Naive thymus-derived CD4-positive, alpha-beta T cell (primary cell): Measurements from ENCODE around the gene STIM1. TPM values are rescaled to one million over a fixed set of nuclear protein-coding genes. Genes with fewer than 3 reads are reported as not detected.
A peak's percentile ranks its signal among the peaks of the same experiment; 100 is the strongest.

ENCODE experiments used
- ATAC-seq: fragments of 150-1000 bp; cut with Tn5 transposase; 2 replicates; pipeline ENCODE4 v1.10.0; 2021; ENCODE audit warnings: mild to moderate bottlenecking, moderate library complexity
- CTCF ChIA-PET: fragments of 350-600 bp; sonication (Branson Sonifier 250); formaldehyde crosslinking; loops from one replicate; lab custom pipeline; 2021; ENCODE audit warnings: antibody characterized with exemption; lab: Charles Lee
- POLR2A ChIA-PET: fragments of 350-600 bp; sonication (Branson Sonifier 250); formaldehyde crosslinking; loops from one replicate; lab custom pipeline; 2021; ENCODE audit warnings: antibody characterized with exemption, inconsistent platforms; lab: Charles Lee
- DNase-seq, 9 donors: peaks; one replicate each; pipeline versions ENCODE4 v3.0.0 to v3.0.0-alpha.2; 2020 to 2022; ENCODE audit warnings: mixed read lengths in 1 of 9
- H3K27ac ChIP-seq: one replicate; pipeline ENCODE4 v1.7.0; 2013; ENCODE audit warnings: mild to moderate bottlenecking, low read depth, low read length, moderate library complexity
- H3K27me3 ChIP-seq, 2 donors: one replicate each; pipeline ENCODE4 v1.7.0; 2013; ENCODE audit warnings: low read length in 2 of 2, mild to moderate bottlenecking in 2 of 2, moderate library complexity in 2 of 2; ENCODE audit not compliant: control insufficient read depth in 2 of 2, insufficient read depth in 2 of 2
- H3K36me3 ChIP-seq, 3 experiments: 1 replicate in 2 of 3; 2 replicates in 1 of 3; pipeline ENCODE4 v1.7.0; 2013; ENCODE audit warnings: low read length in 3 of 3, mild to moderate bottlenecking in 3 of 3, moderate library complexity in 1 of 3; ENCODE audit not compliant: insufficient read depth in 3 of 3, control insufficient read depth in 2 of 3
- H3K4me1 ChIP-seq, 2 donors: one replicate each; pipeline ENCODE4 v1.7.0; 2013; ENCODE audit warnings: low read length in 2 of 2, mild to moderate bottlenecking in 2 of 2, moderate library complexity in 1 of 2; ENCODE audit not compliant: control insufficient read depth in 2 of 2, insufficient read depth in 2 of 2
- H3K4me3 ChIP-seq: 2 replicates; pipeline ENCODE4 v1.7.0; 2013; ENCODE audit warnings: mild to moderate bottlenecking, low read length
- H3K9me3 ChIP-seq, 3 experiments: 1 replicate in 2 of 3; 2 replicates in 1 of 3; pipeline ENCODE4 v1.7.0; 2013; ENCODE audit warnings: low read length in 3 of 3; ENCODE audit not compliant: control insufficient read depth in 2 of 3
- H3K27ac Mint-ChIP-seq, 9 donors: one replicate each; pipeline ENCODE4 v1.8.0; 2020 to 2022; ENCODE audit warnings: mixed read lengths in 9 of 9, mild to moderate bottlenecking in 8 of 9, moderate library complexity in 5 of 9, inconsistent platforms in 2 of 9
- H3K27me3 Mint-ChIP-seq, 5 donors: one replicate each; pipeline ENCODE4 v1.8.0; 2021 to 2022; ENCODE audit warnings: mixed read lengths in 5 of 5, mild to moderate bottlenecking in 1 of 5
- H3K36me3 Mint-ChIP-seq, 5 donors: one replicate each; pipeline ENCODE4 v1.8.0; 2020 to 2022; ENCODE audit warnings: mixed read lengths in 5 of 5, mild to moderate bottlenecking in 3 of 5, inconsistent platforms in 1 of 5
- H3K4me1 Mint-ChIP-seq, 7 donors: one replicate each; pipeline ENCODE4 v1.8.0; 2020 to 2022; ENCODE audit warnings: mixed read lengths in 7 of 7, mild to moderate bottlenecking in 3 of 7, inconsistent platforms in 1 of 7
- H3K4me3 Mint-ChIP-seq, 10 donors: one replicate each; pipeline ENCODE4 v1.8.0; 2020 to 2022; ENCODE audit warnings: mild to moderate bottlenecking in 10 of 10, mixed read lengths in 10 of 10, moderate library complexity in 6 of 10, inconsistent platforms in 2 of 10
- H3K9me3 Mint-ChIP-seq, 11 donors: one replicate each; pipeline ENCODE4 v1.8.0; 2020 to 2022; ENCODE audit warnings: mixed read lengths in 11 of 11, mild to moderate bottlenecking in 4 of 11, inconsistent platforms in 1 of 11, moderate library complexity in 1 of 11
- intact Hi-C, 2 donors: fragments of 100-400 bp; cut with micrococcal nuclease; formaldehyde crosslinking; loops; one replicate each; pipeline ENCODE4 v1.15.1; 2023
- polyA plus RNA-seq, 2 donors: library from polyadenylated mRNA; unstranded; fragments of 300-500 nt; fragmentation: Illumina TruSeq; gene quantifications; one replicate each; pipeline ENCODE4 v1.2.3, GENCODE V29; 2021
- total RNA-seq, 6 experiments: library from RNA in 5 of 6; stranded (reverse) in 5 of 6; gene quantifications; 1 replicate in 5 of 6; 2 replicates in 1 of 6; pipeline ENCODE4 v1.2.3 and lab custom pipeline; 2021 to 2026

STIM1 gene
- total and polyA plus RNA-seq, 7 experiments from 2014 or later, result 38.4 to 117 (median 99.0) TPM

DNA sequence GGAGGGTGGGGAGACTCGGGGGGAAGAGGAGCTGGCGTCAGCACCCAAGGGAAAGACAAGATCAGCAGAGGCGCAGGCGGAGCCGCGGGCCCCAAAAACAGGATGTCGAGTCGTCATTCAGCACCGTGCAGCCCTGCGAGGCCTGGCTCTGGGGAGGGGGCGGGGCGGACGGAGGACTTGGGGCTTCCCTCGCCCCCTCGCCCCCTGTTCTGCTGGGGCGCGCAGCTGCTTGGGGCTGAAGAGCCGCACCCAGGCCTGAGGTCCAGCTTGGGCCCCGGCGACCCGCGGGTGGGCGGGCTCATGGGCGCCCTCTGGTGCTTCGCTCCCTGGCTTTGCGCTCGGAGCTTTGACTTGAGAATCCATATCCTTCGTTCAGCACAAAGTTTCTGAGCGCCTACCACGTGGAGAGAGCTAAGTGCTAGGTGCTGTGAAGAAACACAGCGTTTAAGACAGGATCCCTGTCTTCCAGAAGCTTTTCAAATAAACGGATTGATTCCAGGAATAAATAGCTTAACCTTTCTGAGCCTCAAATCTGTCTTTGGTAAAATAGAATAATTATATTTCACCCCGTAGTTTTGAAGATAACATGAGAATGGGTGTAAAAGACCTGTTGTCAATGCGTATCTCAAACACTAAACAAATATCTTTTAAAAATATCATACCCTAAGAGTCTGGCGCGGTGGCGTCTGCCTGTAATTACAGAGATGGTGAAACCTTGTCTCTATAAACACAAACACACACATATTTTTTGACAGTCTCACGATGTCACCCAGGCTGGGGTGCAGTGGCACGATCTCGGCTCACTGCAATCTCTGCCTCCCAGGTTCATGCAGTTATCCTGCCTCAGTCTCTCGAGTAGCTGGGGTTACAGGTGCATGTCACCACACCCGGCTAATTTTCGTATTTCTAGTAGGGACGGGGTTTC, 13.8 kb upstream of the STIM1 start:
- CTCF ChIA-PET, result interaction anchor here (0.7 to 12.5 kb wide), 22 partner anchors 9 to 250 kb away, joined by 3 to 213 read pairs (median 4); partner anchors contain the start of gene STIM1
- Histone ChIP-seq H3K36me3 (peaks cover 0 to 4% (median 0%) of the 10 kb centered on the region in 3 experiments), H3K9me3 (no peaks in the 10 kb centered on the region), H3K27ac (peak overlapping the region; percentile 95), H3K27me3 (no peaks in the 10 kb centered on the region), H3K4me1 (peaks cover 30 to 34% of the 10 kb centered on the region in 2 donors), H3K4me3 (peak overlapping the region; percentile 51)
- H3K27ac Mint-ChIP-seq, result peak overlapping the region; percentile 87 to 99 (median 97)
- peaks cover 0 to 7% (median 0%) of the 10 kb centered on the region in 11 donors for H3K9me3 Mint-ChIP-seq
- DNase-seq, result peak; percentile 82 to 98 (median 95)
- H3K27me3 Mint-ChIP-seq, result no peaks in the 10 kb centered on the region
- peaks cover 19 to 64% (median 54%) of the 10 kb centered on the region in 7 donors for H3K4me1 Mint-ChIP-seq
- peak; percentile 84 for ATAC-seq
- H3K36me3 Mint-ChIP-seq, result peaks cover 3 to 22% (median 4%) of the 10 kb centered on the region in 5 donors
- intact Hi-C loops, result loop anchor here (1.0 kb wide), 7 partner anchors 8 to 253 kb away; partner anchors contain the start of genes NUP98 (in 2 of the 2), PGAP2 (in 2 of the 2) and RRM1 (in 2 of the 2)
- H3K4me3 Mint-ChIP-seq, result peak overlapping the region; percentile 76 to 99 (median 91)
- POLR2A ChIA-PET, result interaction anchor here (0.7 to 17.9 kb wide), 26 partner anchors 8 to 231 kb away, joined by 3 to 399 read pairs (median 5); partner anchors contain the start of genes NUP98, PGAP2 and STIM1

DNA sequence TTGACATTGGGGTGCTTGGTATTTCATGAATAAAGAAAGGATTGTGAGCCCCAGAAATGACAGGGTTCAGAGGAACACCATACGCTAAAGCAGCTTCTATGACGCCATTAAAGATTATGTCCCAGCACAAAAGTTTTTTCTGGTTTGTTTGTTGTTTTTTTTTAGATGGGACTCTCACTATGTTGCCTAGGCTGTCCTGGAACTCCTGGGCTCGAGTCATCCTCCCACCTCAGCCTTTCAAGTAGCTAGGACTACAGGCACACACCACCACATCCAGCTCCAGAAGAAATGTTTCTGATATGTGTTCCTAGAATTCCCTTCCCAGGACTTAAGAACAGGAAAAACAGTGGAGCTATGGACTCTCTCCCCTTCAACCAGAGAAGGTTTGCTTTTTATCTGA, 12.1 kb upstream of the STIM1 start:
- H3K9me3 ChIP-seq, result no peaks in the 10 kb centered on the region
- ChIA-PET POLR2A (interaction anchor here (0.8 to 17.9 kb wide), 6 partner anchors 8 to 854 kb away, joined by 3 to 399 read pairs (median 4); partner anchors contain the start of genes PGAP2 and STIM1), CTCF (interaction anchor here (1.3 to 12.5 kb wide), 3 partner anchors 8 to 227 kb away, joined by 3 to 213 read pairs (median 164); partner anchors contain the start of gene STIM1)
- no peak for ATAC-seq
- intact Hi-C loops, result no loop called here
- H3K27me3 ChIP-seq, result no peaks in the 10 kb centered on the region
- peaks cover 0 to 15% (median 4%) of the 10 kb centered on the region in 5 donors for H3K36me3 Mint-ChIP-seq
- H3K27ac Mint-ChIP-seq, result peak overlapping the region; percentile 56 to 95 (median 85)
- peak overlapping the region; percentile 95 for H3K27ac ChIP-seq
- peaks cover 8 to 48% (median 39%) of the 10 kb centered on the region in 7 donors for H3K4me1 Mint-ChIP-seq
- no peaks in the 10 kb centered on the region for H3K27me3 Mint-ChIP-seq
- no peak for DNase-seq
- H3K4me3 Mint-ChIP-seq, result peak overlapping the region in 2 of 10 donors; percentile 9 to 12
- H3K4me3 ChIP-seq, result no peak overlapping the region
- peaks cover 15 to 20% of the 10 kb centered on the region in 2 donors for H3K4me1 ChIP-seq
- peaks cover 0 to 7% (median 0%) of the 10 kb centered on the region in 11 donors for H3K9me3 Mint-ChIP-seq
- H3K36me3 ChIP-seq, result peaks cover 0 to 4% (median 0%) of the 10 kb centered on the region in 3 experiments

DNA sequence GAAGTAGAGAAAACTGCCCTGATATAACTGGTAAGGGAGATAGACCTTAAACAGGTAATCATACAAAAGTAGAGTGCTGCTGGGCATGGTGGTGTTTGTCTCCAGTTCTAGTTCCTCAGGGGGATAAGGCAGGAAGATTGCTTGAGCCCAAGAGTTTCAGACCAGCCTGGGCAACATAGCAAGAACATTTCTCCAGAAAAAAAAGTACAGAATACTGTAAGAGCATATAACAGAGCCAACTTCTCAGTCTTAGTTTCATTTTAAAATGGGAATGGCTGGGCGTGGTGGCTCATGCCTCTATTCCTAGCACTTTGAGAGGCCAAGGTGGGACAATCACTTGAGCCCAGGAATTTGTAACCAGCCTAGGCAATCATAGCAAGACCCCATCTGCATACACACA, 10.2 kb upstream of the STIM1 start:
- H3K27me3 ChIP-seq, result no peaks in the 10 kb centered on the region
- H3K27ac ChIP-seq, result no peak overlapping the region
- intact Hi-C loops, result no loop called here
- H3K4me3 Mint-ChIP-seq, result peak overlapping the region in 1 of 10 donors; percentile 22
- H3K9me3 Mint-ChIP-seq, result peaks cover 0 to 2% (median 0%) of the 10 kb centered on the region in 11 donors
- H3K27ac Mint-ChIP-seq, result peak overlapping the region in 6 of 9 donors; percentile 10 to 80 (median 60)
- ATAC-seq, result no peak
- no peak overlapping the region for H3K4me3 ChIP-seq
- H3K36me3 Mint-ChIP-seq, result no peaks in the 10 kb centered on the region
- H3K4me1 ChIP-seq, result peaks cover 6 to 19% of the 10 kb centered on the region in 2 donors
- peaks cover 9 to 47% (median 32%) of the 10 kb centered on the region in 7 donors for H3K4me1 Mint-ChIP-seq
- ChIA-PET CTCF (interaction anchor here (0.7 to 12.5 kb wide), 4 partner anchors 6 to 226 kb away, joined by 3 to 213 read pairs (median 84); partner anchors contain the start of gene STIM1), POLR2A (interaction anchor here (0.6 to 17.9 kb wide), 6 partner anchors 6 to 228 kb away, joined by 3 to 399 read pairs (median 4); partner anchors contain the start of gene STIM1)
- no peaks in the 10 kb centered on the region for H3K27me3 Mint-ChIP-seq
- H3K36me3 ChIP-seq, result peaks cover 0 to 2% (median 0%) of the 10 kb centered on the region in 3 experiments
- H3K9me3 ChIP-seq, result no peaks in the 10 kb centered on the region
- no peak for DNase-seq

DNA sequence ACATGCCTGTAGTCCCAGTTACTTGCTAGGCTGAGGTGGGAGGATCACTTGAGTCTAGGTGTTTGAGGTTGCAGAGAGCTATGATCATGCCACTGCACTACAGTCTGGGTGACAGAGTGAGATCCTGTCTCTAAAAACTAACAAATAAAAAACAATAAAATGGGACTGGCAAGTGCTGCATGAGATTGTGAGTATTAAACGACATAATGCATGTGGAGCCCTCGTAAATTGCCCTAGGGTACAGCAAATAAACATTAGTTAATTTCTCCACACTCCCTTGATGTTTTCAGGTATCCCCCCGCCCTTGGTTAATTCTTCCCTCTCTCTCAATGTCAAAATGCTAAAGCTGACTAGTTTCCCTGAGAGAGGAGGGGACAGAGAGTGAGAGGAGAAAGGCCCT, 9.8 kb upstream of the STIM1 start:
- peaks cover 0 to 2% (median 0%) of the 10 kb centered on the region in 11 donors for H3K9me3 Mint-ChIP-seq
- peak overlapping the region in 4 of 9 donors; percentile 5 to 63 (median 56) for H3K27ac Mint-ChIP-seq
- intact Hi-C loops, result no loop called here
- ATAC-seq, result no peak
- no peak overlapping the region for H3K4me3 Mint-ChIP-seq
- POLR2A ChIA-PET, result interaction anchor here (0.7 to 17.9 kb wide), 4 partner anchors 6 to 227 kb away, joined by 3 to 399 read pairs (median 6); partner anchors contain the start of gene STIM1
- H3K36me3 ChIP-seq, result no peaks in the 10 kb centered on the region
- no peak overlapping the region for H3K4me3 ChIP-seq
- no peaks in the 10 kb centered on the region for H3K27me3 ChIP-seq
- CTCF ChIA-PET, result interaction anchor here (0.7 to 12.5 kb wide), 5 partner anchors 6 to 225 kb away, joined by 3 to 213 read pairs (median 4); partner anchors contain the start of gene STIM1
- peaks cover 9 to 47% (median 32%) of the 10 kb centered on the region in 7 donors for H3K4me1 Mint-ChIP-seq
- H3K27me3 Mint-ChIP-seq, result no peaks in the 10 kb centered on the region
- peaks cover 6 to 19% of the 10 kb centered on the region in 2 donors for H3K4me1 ChIP-seq
- no peak for DNase-seq
- no peaks in the 10 kb centered on the region for H3K9me3 ChIP-seq
- H3K36me3 Mint-ChIP-seq, result no peaks in the 10 kb centered on the region
- no peak overlapping the region for H3K27ac ChIP-seq

DNA sequence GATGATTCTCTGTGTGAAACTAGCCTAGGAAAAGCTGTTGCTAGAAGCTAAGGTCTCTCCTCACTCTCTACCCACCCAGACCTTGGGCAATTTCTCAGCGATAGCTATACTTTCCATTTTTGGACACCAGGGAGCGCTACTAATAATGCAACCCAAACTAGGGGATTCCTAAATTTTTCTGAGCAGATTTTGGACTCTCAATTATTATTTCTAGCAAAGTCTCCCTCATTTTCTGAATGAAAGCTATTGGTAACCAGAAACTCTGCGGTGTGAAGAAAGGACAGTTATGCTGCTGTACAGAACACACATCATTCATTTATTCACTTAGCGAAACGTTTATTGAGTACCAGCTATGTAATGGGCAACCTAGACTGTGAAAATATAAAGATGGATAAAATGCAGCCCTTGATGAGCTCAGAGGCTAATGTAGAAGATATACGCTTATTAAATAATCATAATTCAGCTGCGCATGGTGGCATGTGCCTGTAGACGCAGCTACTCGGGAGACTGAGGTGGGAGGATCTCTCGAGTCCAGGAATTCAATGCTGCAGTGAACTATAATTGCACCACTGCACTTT, 6.1 kb upstream of the STIM1 start:
- H3K4me3 ChIP-seq, result no peak overlapping the region
- peaks cover 28 to 61% (median 42%) of the 10 kb centered on the region in 7 donors for H3K4me1 Mint-ChIP-seq
- no peak overlapping the region for H3K4me3 Mint-ChIP-seq
- H3K27me3 ChIP-seq, result no peaks in the 10 kb centered on the region
- peak in 7 of 9 donors; percentile 45 to 72 (median 62) for DNase-seq
- H3K36me3 Mint-ChIP-seq, result no peaks in the 10 kb centered on the region
- POLR2A ChIA-PET, result interaction anchor here (0.6 to 10.2 kb wide), 14 partner anchors 10 to 244 kb away, joined by 3 to 399 read pairs (median 4); partner anchors contain the start of genes PGAP2 and RHOG
- H3K4me1 ChIP-seq, result peaks cover 20 to 33% of the 10 kb centered on the region in 2 donors
- H3K36me3 ChIP-seq, result no peaks in the 10 kb centered on the region
- intact Hi-C loops, result loop anchor here (1.0 kb wide), 4 partner anchors 8 to 223 kb away; no protein-coding TSS in a partner anchor
- H3K27me3 Mint-ChIP-seq, result no peaks in the 10 kb centered on the region
- no peaks in the 10 kb centered on the region for H3K9me3 ChIP-seq
- peak overlapping the region in 8 of 9 donors; percentile 7 to 80 (median 62) for H3K27ac Mint-ChIP-seq
- H3K27ac ChIP-seq, result no peak overlapping the region
- CTCF ChIA-PET, result interaction anchor here (0.7 to 10.1 kb wide), 40 partner anchors 9 to 241 kb away, joined by 3 to 213 read pairs (median 5); partner anchors contain the start of genes NUP98 and RHOG
- ATAC-seq, result peak; percentile 82
- H3K9me3 Mint-ChIP-seq, result peaks cover 0 to 3% (median 0%) of the 10 kb centered on the region in 11 donors
